Measurements from ENCODE around the gene PLXNB1.

DNA sequence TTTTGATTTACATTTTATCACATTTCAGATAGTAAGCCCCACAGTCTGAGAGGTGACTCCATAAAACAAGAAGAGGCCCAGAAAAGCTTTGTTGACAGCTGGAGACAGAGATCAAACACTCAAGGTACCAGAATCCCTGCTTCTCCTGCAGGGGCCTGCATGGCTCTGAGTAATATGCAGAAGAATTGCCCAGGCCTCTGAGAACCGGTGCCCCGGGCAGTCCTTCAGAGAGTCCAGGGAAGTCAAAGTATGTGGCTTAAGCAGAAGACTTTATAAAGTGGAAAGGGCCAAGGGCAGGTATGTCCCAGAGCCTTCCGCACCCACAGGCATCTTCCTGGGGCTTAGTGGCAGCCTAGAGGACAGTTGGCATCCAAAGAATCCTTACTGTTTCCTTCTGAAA is 29.4 kb upstream of the PLXNB1 start:
- TF ChIP-seq, protein P1, sequence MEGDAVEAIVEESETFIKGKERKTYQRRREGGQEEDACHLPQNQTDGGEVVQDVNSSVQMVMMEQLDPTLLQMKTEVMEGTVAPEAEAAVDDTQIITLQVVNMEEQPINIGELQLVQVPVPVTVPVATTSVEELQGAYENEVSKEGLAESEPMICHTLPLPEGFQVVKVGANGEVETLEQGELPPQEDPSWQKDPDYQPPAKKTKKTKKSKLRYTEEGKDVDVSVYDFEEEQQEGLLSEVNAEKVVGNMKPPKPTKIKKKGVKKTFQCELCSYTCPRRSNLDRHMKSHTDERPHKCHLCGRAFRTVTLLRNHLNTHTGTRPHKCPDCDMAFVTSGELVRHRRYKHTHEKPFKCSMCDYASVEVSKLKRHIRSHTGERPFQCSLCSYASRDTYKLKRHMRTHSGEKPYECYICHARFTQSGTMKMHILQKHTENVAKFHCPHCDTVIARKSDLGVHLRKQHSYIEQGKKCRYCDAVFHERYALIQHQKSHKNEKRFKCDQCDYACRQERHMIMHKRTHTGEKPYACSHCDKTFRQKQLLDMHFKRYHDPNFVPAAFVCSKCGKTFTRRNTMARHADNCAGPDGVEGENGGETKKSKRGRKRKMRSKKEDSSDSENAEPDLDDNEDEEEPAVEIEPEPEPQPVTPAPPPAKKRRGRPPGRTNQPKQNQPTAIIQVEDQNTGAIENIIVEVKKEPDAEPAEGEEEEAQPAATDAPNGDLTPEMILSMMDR (IDR thresholded peaks at IDR 0.05; ENCODE audit: low read length), result no peak
- TF ChIP-seq EZH2 (IDR thresholded peaks at IDR 0.05; ENCODE audit: borderline replicate concordance, low read length), result no peak
